HG02798 (cell line): ENCODE data around the gene GMIP.
"Not testable (repeated sequence)": the region's sequence is repeated elsewhere in the genome, so short reads cannot be mapped to it uniquely, and the experiment has no call there.

Source experiments
- ATAC-seq: cut with Tn5 transposase; IDR thresholded peaks from one replicate; pipeline ENCODE4 v1.9.1; 2021; ENCODE audit warnings: mild to moderate bottlenecking; ENCODE audit not compliant: unreplicated experiment, poor library complexity

GMIP gene

GRCh38 chr19:19643158-19644053, at the start of gene GMIP:
Gene GMIP, minus strand, starts transcription at chr19:19643657. Its CDS starts 128 bp downstream, at chr19:19643529.
- ATAC-seq: peak; percentile 73

GRCh38 chr19:19691683-19692082, 48.2 kb upstream of the GMIP start:
- ATAC-seq: no peak

- ATAC-seq: not testable (repeated sequence)
Measured at GRCh38 chr19:19689023-19689422, 45.6 kb upstream of the GMIP start.

- no peak for ATAC-seq
Measured at GRCh38 chr19:19687090-19687489, 43.6 kb upstream of the GMIP start.

- no peak for ATAC-seq
Measured at GRCh38 chr19:19686580-19686979, 43.1 kb upstream of the GMIP start.

GRCh38 chr19:19686119-19686518, 42.7 kb upstream of the GMIP start:
- not testable (repeated sequence) for ATAC-seq

GRCh38 chr19:19679176-19680073, 36.0 kb upstream of the GMIP start:
- no peak for ATAC-seq

- ATAC-seq: no peak
Measured at GRCh38 chr19:19677579-19677978, 34.1 kb upstream of the GMIP start.

- ATAC-seq: no peak
Measured at GRCh38 chr19:19674315-19674714, 30.9 kb upstream of the GMIP start.

- no peak for ATAC-seq
Measured at GRCh38 chr19:19672816-19673215, 29.4 kb upstream of the GMIP start.

GRCh38 chr19:19670070-19670551, 26.7 kb upstream of the GMIP start:
- no peak for ATAC-seq

- peak; percentile 72 for ATAC-seq
Measured at GRCh38 chr19:19668230-19669012, 25.0 kb upstream of the GMIP start, which contains the start of gene ZNF101. Gene ZNF101, plus strand, starts transcription at chr19:19668839. Its CDS starts 125 bp downstream, at chr19:19668964.

GRCh38 chr19:19665420-19665948, 22.0 kb upstream of the GMIP start:
- ATAC-seq: not testable (repeated sequence)

GRCh38 chr19:19663256-19664120, 20.0 kb upstream of the GMIP start, which contains the start of gene ATP13A1:
Gene ATP13A1, minus strand, starts transcription at chr19:19663676. Its CDS starts 10 bp downstream, at chr19:19663666.
- peak; percentile 79 for ATAC-seq

- no peak for ATAC-seq
Measured at GRCh38 chr19:19662871-19663255, 19.4 kb upstream of the GMIP start.

- no peak for ATAC-seq
Measured at GRCh38 chr19:19662344-19662743, 18.9 kb upstream of the GMIP start.

GRCh38 chr19:19661675-19662251, 18.3 kb upstream of the GMIP start:
- peak; percentile 39 for ATAC-seq

- no peak for ATAC-seq
Measured at GRCh38 chr19:19661141-19661674, 17.8 kb upstream of the GMIP start.
